Measurements from ENCODE around the gene NCKAP1. TPM values are rescaled to one million over a fixed set of nuclear protein-coding genes. Genes with fewer than 3 reads are reported as not detected.

NCKAP1 gene
- total and polyA plus RNA-seq, 7 donors = 39.6 to 206 (median 160) TPM

DNA sequence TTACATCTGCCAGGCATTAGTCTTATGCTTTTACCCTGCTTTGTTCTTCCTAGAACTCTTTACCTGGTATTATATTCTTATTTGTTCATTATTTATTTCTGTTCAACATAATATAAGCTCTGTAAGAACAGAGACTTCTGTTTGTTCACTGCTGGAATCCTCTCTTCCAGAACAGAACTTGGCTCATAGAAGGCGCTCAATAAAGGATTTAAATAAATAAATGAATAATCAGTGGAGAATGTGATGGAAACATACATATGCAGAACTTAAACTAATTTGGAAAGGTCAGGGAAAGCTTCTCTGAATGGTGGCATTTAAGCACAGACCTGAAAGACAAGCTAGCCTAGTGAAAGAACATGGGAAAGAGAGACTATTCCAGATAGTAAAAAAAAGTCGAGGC lies 24.3 kb downstream of the NCKAP1 start:
- TF ChIP-seq, protein P1, sequence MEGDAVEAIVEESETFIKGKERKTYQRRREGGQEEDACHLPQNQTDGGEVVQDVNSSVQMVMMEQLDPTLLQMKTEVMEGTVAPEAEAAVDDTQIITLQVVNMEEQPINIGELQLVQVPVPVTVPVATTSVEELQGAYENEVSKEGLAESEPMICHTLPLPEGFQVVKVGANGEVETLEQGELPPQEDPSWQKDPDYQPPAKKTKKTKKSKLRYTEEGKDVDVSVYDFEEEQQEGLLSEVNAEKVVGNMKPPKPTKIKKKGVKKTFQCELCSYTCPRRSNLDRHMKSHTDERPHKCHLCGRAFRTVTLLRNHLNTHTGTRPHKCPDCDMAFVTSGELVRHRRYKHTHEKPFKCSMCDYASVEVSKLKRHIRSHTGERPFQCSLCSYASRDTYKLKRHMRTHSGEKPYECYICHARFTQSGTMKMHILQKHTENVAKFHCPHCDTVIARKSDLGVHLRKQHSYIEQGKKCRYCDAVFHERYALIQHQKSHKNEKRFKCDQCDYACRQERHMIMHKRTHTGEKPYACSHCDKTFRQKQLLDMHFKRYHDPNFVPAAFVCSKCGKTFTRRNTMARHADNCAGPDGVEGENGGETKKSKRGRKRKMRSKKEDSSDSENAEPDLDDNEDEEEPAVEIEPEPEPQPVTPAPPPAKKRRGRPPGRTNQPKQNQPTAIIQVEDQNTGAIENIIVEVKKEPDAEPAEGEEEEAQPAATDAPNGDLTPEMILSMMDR (IDR thresholded peaks at IDR 0.05) = no peak
- TF ChIP-seq POLR2AphosphoS5 (IDR thresholded peaks at IDR 0.05) (no peak), POLR2A (IDR thresholded peaks at IDR 0.05) (no peak), EP300 (IDR thresholded peaks at IDR 0.05) (no peak)
- H3K27me3 ChIP-seq = no peaks in the 10 kb centered on the region
- no peak overlapping the region for H3K27ac ChIP-seq
- no peaks in the 10 kb centered on the region for H3K36me3 ChIP-seq
- no peak for DNase-seq
- intact Hi-C loops (cut with DNase I) = no loop called here
- H3K4me3 ChIP-seq = no peak overlapping the region
- 87 to 90% methylated on average over 2 of the region's 2 CpGs for WGBS, 2 donors
- H3K4me1 ChIP-seq = peaks cover 0 to 74% (median 52%) of the 10 kb centered on the region in 4 donors
- H3K9me3 ChIP-seq = no peaks in the 10 kb centered on the region

DNA sequence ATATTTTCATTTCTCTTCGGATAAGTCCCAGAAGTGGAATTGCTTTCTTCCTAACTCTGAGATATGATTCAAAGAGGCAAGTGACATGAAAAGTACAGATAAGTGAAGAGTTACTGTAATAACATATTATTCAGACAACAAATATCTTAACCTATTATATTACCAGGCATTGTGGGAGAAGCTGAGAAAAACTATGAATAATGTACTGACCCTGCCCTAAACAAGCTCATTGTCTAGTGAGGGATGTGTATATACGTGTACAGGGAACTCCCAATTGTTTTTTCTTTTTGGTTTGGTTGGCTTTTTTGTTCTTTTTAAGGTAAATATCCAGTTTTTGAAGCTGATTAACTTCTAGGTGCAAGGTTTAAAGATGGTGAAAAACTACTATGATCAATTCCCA lies 26.5 kb downstream of the NCKAP1 start:
- H3K27me3 ChIP-seq = no peaks in the 10 kb centered on the region
- DNase-seq = no peak
- no peaks in the 10 kb centered on the region for H3K9me3 ChIP-seq
- H3K4me3 ChIP-seq = no peak overlapping the region
- TF ChIP-seq POLR2A (IDR thresholded peaks at IDR 0.05) (no peak), EP300 (IDR thresholded peaks at IDR 0.05) (no peak)
- TF ChIP-seq, protein P1 (IDR thresholded peaks at IDR 0.05) = no peak
- intact Hi-C loops (cut with DNase I) = no loop called here
- WGBS, 2 donors = 84 to 90% methylated on average over 2 of the region's 2 CpGs
- peaks cover 0 to 55% (median 47%) of the 10 kb centered on the region in 4 donors for H3K4me1 ChIP-seq
- no peaks in the 10 kb centered on the region for H3K36me3 ChIP-seq
- no peak overlapping the region for H3K27ac ChIP-seq

DNA sequence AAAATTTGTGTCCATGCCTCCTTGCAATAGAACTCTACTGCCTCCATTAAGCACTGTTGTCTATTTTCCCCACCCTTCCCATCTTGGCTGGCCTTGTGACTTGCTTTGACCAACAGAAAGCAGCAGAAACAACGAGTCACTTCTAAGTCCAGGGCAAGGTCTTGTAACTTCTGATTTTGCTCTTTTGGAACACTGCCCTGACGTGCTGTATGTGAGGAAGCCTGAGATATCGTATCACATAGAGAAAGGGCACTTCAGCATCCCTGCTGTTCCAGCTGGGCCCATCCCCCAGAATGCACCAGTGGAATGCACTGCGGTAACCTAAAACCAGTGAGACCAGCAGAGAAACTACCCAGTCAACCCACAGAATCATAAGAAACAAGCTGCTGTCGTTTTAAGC lies 28.1 kb downstream of the NCKAP1 start:
- TF ChIP-seq, protein P1 (IDR thresholded peaks at IDR 0.05) = no peak
- no peak for TF ChIP-seq EP300 (IDR thresholded peaks at IDR 0.05)
- no peak for TF ChIP-seq POLR2AphosphoS5 (IDR thresholded peaks at IDR 0.05)
- TF ChIP-seq POLR2A (IDR thresholded peaks at IDR 0.05) = no peak
- Histone ChIP-seq H3K36me3 (no peaks in the 10 kb centered on the region), H3K4me1 (peaks cover 0 to 56% (median 46%) of the 10 kb centered on the region in 4 donors), H3K4me3 (no peak overlapping the region), H3K27ac (no peak overlapping the region), H3K27me3 (no peaks in the 10 kb centered on the region), H3K9me3 (no peaks in the 10 kb centered on the region)
- no peak for DNase-seq
- intact Hi-C loops (cut with DNase I) = no loop called here
- 82 to 87% methylated on average over 5 of the region's 5 CpGs for WGBS, 2 donors

DNA sequence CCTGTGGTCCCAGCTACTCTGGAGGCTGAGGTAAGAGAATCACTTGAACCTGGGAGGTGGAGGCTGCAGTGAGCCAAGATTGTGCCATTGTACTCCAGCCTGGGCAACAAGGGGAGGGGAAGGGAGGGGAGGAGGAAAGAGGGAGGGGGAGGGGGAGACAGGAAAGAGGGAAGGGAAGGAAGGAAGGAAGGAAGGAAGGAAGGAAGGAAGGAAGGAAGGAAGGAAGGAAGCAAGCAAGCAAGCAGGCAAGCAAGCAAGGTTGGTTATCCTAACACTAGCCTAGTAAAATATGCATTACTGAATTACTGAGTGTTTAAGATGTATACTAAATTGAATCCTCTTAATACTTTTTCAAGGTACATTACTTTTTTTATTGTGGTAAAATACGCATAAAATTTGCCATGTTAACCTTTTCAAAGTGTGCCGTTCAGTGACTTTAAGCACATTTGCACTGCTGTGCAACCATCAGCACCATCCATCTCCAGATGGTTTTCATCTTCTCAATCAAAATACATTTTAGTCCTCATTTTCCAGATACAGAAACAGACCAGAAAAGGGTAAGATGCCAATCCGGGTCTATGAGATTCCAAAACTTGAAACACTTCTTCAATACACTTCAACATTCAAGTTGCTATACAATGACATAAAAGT lies 28.9 kb downstream of the NCKAP1 start:
- no peak for DNase-seq
- H3K27ac ChIP-seq = no peak overlapping the region
- no peaks in the 10 kb centered on the region for H3K36me3 ChIP-seq
- no peaks in the 10 kb centered on the region for H3K9me3 ChIP-seq
- 94% methylated on average over 3 of the region's 3 CpGs for WGBS, 2 donors
- TF ChIP-seq POLR2A (IDR thresholded peaks at IDR 0.05) (no peak), POLR2AphosphoS5 (IDR thresholded peaks at IDR 0.05) (no peak), EP300 (IDR thresholded peaks at IDR 0.05) (no peak)
- TF ChIP-seq, protein P1 (IDR thresholded peaks at IDR 0.05) = no peak
- H3K4me1 ChIP-seq = peaks cover 0 to 53% (median 45%) of the 10 kb centered on the region in 4 donors
- intact Hi-C loops (cut with DNase I) = no loop called here
- H3K27me3 ChIP-seq = no peaks in the 10 kb centered on the region
- H3K4me3 ChIP-seq = no peak overlapping the region

DNA sequence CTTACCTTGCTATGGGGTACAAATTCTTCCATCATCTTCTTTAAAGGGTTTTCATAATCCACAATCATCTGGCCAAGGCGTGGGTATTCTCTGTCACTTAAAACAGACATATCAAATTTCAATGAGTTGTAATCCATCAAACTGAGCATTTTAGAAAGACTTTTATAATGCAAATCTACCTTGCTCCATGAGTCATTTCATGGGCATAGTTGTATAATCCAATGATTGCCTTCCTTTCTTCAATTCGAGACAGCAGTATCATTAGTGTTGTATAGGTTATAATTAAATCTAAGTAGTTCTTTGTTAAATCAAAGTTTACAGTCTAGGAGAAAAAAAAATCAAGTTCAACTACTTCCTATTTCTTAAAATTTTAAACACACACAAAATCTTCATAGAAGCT lies 36.3 kb downstream of the NCKAP1 start:
- H3K27me3 ChIP-seq = no peaks in the 10 kb centered on the region
- H3K27ac ChIP-seq = no peak overlapping the region
- H3K4me3 ChIP-seq = no peak overlapping the region
- intact Hi-C loops (cut with DNase I) = no loop called here
- TF ChIP-seq POLR2AphosphoS5 (IDR thresholded peaks at IDR 0.05) (no peak), EP300 (IDR thresholded peaks at IDR 0.05) (no peak), POLR2A (IDR thresholded peaks at IDR 0.05) (no peak)
- TF ChIP-seq, protein P1 (IDR thresholded peaks at IDR 0.05) = no peak
- H3K4me1 ChIP-seq = peaks cover 0 to 19% (median 13%) of the 10 kb centered on the region in 4 donors
- 80 to 85% methylated on average over 2 of the region's 2 CpGs for WGBS, 2 donors
- H3K9me3 ChIP-seq = no peaks in the 10 kb centered on the region
- H3K36me3 ChIP-seq = peaks cover 0 to 45% (median 8%) of the 10 kb centered on the region in 4 donors
- no peak for DNase-seq

Measured in sigmoid colon (tissue), 7 donors.